Activated CD4-positive, CD25-positive, alpha-beta regulatory T cell treated with anti-CD3 and anti-CD28 coated beads, Interleukin-2, amount 50 U/mL, for 16 hours (primary cell): ENCODE data around the gene GABBR2.

Source experiments
- DNase-seq: peaks from one replicate; pipeline ENCODE4 v3.0.0-alpha.2; 2020; ENCODE audit warnings: low read depth, low spot score

Gene GABBR2

DNA sequence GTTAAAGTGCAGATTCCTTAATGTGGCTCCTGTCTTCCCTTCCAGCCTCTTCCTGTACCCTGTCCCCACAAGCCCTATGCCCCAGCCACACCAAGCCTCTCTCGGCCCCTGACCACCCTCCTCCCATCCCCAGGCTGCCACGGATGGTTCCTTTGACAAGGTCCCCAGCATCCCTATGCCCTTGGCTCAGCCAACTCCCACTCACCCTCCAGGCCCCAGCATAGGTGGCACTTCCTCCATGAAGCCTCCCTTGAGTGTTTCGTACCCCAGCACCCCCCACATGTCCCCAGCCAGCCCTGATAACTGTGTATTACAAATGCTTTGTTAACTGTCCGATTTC, 337.8 kb downstream of the GABBR2 start:
- no peak for DNase-seq

DNA sequence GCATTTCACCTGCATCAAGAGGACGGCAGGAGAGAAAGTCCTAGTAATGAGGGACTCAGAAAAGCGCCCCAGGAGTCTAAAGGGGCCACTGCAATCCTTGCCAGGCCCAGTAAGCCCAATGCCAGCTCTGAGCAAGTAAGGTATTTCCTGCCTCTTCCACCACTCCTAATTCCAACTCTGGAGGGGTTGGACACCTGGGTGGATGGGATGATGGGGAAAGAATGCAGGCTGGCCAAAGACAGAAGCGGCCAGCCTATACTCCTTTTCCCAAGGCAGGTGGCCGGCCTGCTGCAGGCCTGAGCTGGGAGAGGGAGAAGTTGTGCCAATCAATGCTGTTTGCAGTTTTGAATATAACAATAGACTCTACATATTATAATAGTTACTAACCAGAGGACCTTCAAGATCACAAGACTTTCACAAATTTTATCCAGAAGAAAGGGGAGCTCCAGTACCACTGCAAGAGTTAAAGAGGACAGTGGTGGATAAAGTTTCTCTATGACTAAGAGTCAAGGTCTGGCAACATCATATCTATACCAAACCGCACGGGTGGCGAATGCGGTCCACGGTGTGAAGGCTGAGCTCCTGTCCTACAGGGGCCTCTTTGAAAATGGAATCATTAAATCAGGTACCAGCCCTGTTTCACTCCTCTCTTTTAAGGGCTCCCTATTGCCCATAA, 338.3 kb downstream of the GABBR2 start:
- DNase-seq, result no peak

DNA sequence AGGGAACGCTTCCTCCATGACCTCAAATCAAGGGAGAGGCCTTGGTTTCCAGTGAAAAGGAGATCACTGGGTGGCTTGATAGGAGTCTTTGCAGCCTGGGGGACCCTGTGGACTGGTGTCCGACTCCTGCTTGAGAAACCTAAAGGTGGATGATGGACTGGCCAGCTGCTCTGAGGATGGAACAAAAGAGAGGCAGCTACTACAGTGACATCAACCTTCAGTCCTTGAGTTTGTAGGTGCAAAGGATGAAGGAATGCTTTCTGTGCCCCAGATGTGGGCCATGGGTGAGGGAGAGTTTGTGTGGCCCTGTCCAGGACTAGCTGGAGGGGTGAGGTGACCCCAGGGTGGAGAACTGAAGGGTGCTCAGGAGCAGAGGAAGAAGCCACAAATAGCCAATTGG, 338.8 kb downstream of the GABBR2 start:
- no peak for DNase-seq

DNA sequence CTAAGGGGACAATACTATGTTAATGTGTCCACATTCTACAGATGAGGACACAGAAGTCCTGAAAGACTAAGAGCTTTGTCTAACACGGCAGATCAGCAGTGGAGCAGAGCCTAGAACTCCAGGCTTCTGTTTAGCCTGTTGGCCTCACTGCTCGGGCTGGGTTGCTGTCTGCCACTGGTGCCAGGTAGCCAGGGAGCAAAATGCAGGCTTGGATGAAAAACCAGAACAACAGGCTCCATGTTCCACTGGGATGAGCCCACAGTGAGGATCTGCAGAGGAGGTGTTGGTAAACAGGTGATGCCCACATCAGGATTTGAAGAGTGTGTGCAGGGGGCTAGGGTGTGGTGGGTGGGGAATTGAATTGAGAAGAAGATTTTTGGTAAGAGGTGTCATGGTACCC, 339.3 kb downstream of the GABBR2 start:
- no peak for DNase-seq

DNA sequence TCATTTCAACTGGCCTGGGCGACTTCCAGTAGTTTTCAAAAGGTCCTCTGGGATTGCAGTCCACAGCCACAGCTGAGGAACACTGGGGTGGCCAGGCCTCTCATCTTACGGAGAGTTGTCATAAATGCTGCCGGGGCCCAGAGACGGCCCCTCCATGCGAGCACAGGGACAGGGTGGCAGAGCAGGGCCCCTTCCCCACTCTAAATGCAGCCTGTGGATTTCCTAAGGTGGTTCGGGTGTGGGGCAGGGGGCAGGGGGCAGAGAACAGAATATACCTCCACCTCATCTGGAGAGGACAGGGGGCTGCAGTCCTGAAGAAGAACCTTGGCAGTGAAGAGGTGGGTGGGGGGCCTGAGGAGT, 339.7 kb downstream of the GABBR2 start:
- no peak for DNase-seq

DNA sequence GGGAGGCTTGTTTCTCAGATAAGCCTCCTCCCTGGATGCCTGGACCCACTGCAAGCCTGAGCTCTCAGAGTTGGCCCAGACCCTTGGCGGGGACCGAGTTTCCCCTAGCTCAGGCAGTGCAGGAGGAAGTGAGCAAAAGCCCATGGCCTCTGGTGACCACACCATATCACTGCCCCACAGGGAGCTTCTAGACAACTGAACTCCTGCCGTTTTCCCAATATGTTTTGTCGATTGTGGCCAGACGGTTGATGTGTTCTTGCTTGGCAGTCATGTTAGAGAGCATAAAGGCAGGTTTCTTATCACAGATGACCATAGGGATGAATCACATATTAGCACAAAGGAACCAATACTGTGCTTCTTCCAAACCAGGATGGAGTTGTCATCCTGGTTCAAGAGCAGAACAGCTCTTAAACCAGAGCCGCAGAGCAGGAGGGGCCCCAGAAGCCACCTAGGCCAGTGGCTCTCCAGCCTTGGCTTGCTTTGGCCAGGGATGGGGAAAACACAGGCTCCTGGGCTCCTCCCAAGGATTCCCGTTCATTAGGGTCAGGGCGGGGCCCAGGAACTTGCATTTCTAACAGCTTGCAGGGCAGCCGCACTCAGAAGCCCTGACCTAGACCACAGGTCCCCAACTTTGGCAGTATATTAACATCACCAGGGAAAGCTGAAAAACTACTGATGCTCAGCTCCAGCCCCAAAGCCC, 340.2 kb downstream of the GABBR2 start:
- no peak for DNase-seq

DNA sequence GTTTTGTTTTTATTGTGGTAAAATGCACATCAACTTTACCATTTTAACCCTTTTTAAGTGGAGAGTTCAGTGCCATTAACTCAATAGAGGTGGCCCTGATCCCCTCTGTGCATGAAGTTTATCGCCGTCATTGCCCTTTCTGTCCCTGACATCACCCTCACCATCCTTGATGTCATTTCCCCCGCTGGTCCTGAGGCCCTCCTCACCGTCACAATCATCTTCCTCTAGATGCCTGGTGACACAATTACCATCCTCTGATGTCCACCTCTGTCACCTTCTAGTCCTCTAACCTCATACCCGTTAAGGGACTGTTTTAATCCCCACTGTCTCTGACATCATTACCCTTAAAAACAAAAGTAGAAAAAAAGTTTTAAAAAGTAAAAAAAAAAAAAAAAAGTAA, 340.8 kb downstream of the GABBR2 start:
- DNase-seq, result no peak

DNA sequence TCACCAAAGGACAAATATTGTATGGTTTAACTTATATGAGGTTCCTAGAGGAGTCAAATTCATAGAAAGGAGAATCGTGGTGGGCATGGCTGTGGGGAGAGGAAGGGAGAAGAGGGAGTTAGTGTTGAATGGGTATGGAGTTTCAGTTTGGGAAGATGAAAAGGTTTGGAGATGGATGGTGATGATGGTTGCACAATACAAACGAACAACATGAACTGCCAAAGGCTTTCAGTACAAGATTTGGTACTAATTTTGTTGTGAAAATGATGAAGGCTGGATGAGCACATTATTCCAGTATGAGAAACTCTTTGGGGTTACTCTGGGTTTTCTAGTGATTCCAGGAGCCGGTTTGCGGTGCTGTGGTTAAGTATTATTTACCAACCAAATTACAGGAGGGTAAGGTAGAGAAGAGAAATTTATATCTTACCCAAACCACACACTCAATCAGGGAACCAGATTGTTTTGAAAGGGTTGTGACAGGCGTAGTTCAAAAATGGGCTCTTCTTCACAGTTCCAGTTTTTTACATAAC, 341.3 kb downstream of the GABBR2 start:
- DNase-seq, result no peak

DNA sequence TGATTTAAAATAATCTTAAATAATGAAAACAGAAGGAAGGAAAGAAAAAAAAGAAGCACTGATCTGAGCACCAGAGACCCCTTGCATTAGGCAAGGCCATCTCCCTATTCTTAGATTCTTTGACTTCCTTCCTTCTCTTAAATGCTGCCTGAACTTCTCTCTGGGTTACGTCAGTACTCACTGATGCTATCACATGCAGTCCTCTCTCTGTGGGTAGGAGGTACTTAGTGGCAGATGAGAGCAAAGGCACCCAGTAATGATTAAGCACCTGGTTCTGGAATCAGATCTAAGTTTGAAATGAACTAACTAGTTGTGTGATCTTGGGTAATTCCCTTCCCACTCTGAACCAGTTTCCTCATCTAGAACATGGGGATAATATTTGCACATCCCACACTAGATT, 343.0 kb downstream of the GABBR2 start:
- DNase-seq, result no peak

DNA sequence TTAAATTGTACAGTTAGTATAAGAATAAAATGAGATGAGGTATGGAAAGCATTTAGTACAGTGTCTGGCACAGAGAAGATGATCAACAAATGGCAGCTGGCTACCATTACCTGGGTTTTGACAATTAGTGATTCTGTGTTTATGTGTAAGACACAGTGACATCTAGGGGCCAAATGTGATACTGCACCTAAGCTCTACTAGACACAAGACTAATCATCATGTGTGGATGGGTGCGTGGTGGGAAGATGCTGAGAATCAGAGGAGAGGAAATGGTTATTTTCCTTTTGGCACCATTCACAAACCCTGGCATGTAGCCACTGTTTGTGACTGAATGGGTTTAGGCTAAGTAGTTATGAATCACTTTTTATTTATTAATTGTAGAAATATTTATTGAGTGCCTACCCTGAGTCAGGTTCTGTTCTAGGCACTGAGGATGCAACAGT, 343.5 kb downstream of the GABBR2 start:
- DNase-seq, result no peak

DNA sequence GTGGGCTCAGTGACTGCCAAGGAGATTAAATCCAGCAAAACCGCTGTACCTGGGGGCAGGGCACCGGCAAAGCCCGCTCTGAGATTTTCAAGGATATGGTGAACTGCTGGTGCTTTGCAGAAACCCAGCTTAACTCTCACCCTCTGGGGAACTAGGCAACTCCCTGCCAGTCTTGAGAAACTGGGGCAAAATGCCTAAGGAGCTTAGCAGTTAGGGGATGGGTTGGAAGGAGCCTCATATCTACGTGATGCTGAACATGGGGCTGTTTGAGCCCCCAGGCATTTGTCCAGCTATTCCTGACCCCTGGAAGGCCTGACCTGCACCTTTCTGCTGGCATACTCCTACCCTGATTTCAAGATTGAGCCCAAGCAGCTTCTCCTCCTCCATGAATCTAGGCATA, 344.6 kb downstream of the GABBR2 start:
- no peak for DNase-seq

DNA sequence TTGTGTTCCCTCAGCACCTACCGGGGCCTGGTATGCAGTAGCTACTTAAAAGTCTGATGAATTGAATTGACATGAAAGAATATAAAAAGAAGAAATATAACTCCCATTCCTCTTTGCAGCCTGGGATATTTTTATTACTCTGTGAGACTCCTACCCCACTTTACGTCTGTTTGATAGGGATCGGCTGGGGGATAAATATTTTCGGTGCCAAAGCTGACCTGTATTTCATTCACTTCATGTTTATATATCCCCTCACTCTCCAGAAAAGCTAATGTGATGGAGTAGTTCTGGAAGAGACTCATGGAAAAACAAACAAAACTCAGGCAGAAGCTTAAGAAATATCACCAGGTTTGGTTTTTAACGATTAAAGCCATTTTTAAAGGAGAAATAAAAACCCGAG, 345.1 kb downstream of the GABBR2 start:
- no peak for DNase-seq

DNA sequence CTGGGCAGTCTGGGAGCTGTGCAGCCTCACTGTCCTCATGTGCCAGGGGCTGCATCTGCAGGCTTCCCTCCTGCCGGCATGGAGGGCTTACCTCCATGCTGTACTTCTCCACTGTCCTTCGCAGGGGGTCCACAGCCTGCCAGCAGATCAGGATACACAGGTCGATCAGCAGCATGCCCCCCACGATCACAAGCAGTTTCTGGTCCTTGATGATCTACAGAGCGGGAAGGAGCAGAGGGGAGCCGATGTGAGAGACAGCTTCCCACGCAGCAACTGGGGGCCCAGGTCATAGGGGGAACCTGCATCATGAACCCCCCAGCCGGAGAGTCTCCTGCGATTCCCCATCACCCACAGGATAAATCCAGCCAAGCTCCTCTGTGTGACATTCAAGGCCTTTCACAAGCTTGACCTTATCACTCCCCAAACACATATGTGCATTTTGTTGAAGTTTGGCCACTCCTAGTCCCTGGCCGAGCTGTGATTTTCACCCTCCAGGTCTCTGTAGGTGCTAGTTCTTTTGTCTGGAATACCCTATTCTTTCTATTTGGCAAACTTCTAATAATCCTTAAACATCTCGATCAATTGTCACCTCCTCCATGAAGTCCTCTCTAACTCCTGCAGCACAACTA, 346.0 kb downstream of the GABBR2 start:
- no peak for DNase-seq

DNA sequence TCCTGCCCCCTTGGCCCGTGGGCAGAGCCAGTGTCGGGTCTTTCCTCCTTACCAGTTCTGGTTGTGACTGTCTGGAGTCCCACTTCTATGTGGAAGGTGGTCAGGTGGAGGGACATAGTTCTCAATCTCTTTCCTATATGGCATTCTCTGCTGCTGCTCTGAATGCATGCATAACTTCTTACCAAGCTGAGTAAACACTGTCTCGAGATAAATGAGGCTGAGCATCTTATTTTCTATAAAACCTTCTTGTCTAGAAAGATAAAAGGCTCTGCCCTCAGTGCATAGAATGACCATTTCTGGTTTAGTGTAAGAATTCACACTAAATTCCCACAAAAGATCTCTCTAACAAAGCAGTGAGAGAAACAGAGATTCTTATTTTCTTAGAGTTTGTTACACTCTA, 347.1 kb downstream of the GABBR2 start:
- no peak for DNase-seq

DNA sequence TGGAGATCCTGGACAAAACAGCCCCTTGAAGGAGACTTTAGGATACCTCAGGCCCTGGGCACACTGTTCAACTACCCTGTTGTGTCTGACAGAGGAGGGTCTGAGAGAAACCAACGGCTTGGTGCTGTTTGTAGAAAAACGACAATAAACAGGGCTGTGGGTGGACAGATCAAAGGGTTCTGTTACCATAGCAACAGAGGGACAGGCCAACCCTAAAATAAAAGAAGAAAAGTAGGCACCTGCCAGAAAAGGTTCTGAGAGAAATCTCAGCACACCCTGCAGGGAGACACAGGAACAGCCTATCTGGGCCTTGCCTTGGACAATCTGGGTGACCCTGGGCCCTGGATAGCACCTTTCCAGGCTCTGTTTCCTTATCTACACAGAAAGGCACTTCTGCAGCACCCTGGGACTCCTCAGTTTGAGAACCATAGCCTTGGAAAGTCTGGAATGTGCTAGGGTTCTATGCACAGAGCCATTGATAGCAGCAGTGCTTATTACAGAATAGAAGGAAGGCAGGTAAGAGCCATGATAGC, 348.5 kb downstream of the GABBR2 start:
- DNase-seq, result no peak

DNA sequence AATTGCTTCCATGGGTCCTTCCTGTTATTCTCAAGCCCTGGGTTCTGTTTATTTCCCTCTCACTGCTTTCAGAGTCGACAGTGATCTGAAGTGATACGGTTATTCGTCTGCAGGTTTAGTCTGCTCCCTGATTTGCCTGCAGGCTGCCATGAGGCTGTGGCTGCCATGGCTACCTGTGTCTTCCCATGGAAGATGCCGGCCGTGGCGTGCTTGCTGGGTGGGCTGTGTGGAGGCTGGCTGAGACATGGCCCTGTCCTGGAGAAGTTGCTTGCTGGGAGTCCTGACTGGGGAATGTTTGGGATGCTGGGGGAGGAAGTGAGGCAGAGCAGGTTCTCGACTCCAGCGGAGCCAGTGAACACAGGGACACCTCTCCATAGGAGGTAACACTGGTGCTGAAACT, 349.2 kb downstream of the GABBR2 start:
- no peak for DNase-seq

DNA sequence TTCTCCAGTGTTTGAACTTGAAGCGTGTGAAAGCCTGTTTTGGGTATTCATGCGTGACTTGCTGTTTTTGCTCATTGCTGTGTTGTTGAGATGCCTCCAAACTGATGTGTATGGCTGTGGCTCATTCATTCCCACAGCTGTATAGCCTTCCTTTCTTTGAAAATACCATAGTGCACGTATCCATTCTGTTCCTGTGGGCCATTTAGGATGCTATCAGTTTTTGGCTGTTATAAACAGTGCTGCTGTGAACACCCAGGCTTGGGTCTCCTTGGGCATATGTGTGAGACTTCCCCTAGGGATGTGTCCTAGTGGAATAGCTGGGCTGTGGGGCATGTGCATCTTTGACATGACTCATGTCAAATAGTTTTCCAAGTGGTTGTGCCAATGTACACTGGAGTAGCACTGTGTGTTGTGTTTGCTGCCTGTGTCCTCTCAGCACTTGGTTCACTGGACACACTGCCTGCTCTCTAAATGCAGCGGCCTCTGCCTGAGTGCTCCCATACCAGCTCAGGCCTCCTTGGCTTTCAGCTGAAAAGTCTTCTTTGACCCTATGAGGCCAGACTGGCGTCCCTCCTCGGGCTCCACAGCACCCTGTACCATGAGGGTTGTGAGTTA, 350.7 kb downstream of the GABBR2 start:
- no peak for DNase-seq

DNA sequence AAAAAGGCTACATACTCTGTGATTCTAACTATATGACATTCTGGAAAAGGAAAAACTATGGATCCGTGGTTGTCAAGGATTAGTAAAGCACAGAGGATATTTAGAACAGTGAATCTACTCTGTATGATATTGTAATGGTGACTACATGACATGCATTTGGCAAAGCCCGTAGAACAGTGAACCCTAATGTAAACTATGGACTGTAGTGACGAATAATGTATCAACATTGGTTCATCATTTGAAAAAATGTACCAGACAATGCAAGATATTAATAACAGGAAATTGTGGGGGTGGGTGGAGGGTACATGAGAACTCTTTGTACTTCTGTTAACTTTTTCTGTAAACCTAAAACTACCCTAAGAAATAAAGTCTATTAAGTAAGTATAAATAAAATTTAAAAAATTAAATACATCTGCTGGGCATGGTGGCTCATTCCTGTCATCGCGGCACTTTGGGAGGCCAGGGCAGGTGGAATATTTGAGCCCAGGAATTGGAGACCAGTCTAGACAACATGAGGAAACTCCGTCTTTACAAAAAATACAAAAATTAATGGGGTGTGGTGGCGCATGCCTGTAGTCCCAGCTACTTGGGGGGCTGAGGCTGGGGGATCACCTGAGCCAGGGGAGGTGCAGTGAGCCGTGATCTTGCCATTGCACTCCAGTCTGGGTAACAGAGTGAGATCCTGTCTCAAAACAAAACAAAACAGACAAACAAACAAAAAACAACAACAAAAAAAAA, 351.6 kb downstream of the GABBR2 start:
- no peak for DNase-seq

DNA sequence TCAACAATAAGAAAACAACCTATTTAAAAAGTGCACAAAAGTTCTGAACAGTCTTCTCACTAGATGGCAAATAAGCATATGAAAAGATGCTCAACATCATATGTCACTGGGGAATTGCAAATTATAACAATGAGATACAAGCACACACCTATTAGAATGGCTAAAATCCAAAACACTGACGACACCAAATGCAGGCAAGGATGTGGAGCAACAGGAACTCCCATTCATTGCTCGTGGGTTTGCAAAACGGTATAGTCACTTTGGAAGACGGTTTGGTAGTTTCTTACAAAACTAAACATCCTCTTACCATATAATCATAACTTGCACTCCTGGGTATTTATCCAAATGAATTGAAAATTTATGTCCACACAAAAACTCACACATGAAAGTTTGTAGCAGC, 352.4 kb downstream of the GABBR2 start:
- DNase-seq, result no peak

DNA sequence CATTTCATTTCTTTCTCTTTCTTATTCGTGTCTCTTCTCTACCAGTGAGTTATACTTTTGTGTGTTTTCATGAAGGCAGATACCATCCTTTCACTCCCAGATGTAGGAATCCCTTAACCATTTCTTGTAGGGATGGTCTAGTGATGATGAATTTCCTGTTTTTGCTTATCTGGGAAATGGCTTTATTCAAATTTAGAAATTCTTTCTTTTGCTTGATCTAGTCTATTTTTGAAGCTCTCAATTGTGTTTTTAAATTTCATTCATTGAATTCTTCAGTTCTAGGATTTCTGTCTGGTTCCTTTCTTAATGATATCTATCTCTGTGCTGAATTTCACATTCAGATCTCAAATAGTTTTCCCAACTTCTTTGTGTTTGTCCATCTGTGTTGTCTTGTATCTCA, 357.4 kb downstream of the GABBR2 start:
- DNase-seq, result no peak

DNA sequence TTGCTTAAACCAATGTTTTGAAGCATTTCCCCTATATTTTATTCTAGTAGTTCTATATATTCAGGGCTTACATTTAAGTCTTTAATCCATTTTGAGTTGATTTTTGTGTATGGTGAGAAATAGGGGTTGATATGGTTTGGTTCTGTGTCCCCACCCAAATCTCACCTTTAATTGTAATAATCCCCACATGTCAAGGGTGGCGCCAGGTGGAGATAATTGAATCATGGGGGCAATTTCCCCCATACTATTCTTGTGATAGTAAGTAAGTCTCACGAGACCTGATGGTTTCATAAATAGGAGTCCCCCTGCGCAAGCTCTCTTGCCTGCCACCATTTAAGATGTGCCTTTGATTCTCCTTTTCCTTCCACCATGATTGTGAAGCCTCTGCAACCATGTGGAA, 361.1 kb downstream of the GABBR2 start:
- no peak for DNase-seq

DNA sequence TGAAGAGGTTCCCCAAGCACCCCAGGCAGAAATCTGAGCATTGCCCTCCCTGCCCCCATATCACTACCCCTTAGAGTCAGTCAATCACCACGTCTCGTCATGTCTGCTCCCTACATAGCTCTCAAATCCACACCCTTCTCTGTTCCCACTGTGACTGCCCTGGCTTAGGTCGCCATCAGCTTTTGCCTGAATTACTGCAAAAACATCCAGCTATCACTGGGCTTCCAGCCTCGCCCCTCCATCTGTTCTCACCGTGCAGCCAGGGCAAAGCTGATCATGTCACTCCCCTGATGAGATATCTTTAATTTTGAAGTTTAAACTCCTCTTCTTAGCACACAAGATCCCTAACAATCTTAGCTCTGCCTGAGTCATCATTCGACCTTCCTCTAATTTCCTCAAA, 363.7 kb downstream of the GABBR2 start:
- no peak for DNase-seq
